HEK293T (cell line): ENCODE results near the gene ODAD3.

Experiments used
- CTCF ChIA-PET: fragments of 350-600 bp; formaldehyde crosslinking; extraction: SDS; loops from one replicate; lab custom pipeline; 2021; ENCODE audit warnings: antibody characterized with exemption, inconsistent platforms; lab: Yijun Ruan, JAX
- POLR2A ChIA-PET: fragments of 350-600 bp; formaldehyde crosslinking; extraction: SDS; loops from one replicate; lab custom pipeline; 2020; ENCODE audit warnings: antibody characterized with exemption, inconsistent platforms; lab: Yijun Ruan, JAX
- DNase-seq: peaks from one replicate; pipeline ENCODE4 v3.0.0; 2012; ENCODE audit warnings: mixed read lengths; ENCODE audit errors: extremely low spot score
- ARNT ChIP-seq: fragments of 450-650 bp; IDR thresholded peaks from 2 replicates; pipeline ENCODE4 v1.6.1; 2017; ENCODE audit warnings: mild to moderate bottlenecking
- ELF4 ChIP-seq: fragments of 450-650 bp; IDR thresholded peaks from 2 replicates; pipeline ENCODE4 v1.6.1; 2017; ENCODE audit warnings: antibody characterized with exemption
- FOXA1 ChIP-seq: fragments of 450-650 bp; IDR thresholded peaks from 2 replicates; pipeline ENCODE4 v1.6.1; 2016; ENCODE audit warnings: mild to moderate bottlenecking
- LEF1 ChIP-seq: fragments of 450-650 bp; IDR thresholded peaks from 2 replicates; pipeline ENCODE4 v1.6.1; 2017; ENCODE audit warnings: mild to moderate bottlenecking, borderline replicate concordance
- NFRKB ChIP-seq: fragments of 450-650 bp; IDR thresholded peaks from 2 replicates; pipeline ENCODE4 v1.6.1; 2016; ENCODE audit warnings: mild to moderate bottlenecking, moderate library complexity
- TF ChIP-seq, protein P1 (sequence below): fragments of 450-650 bp; IDR thresholded peaks from 2 replicates; pipeline ENCODE4 v1.6.1; 2016

Gene ODAD3

DNA sequence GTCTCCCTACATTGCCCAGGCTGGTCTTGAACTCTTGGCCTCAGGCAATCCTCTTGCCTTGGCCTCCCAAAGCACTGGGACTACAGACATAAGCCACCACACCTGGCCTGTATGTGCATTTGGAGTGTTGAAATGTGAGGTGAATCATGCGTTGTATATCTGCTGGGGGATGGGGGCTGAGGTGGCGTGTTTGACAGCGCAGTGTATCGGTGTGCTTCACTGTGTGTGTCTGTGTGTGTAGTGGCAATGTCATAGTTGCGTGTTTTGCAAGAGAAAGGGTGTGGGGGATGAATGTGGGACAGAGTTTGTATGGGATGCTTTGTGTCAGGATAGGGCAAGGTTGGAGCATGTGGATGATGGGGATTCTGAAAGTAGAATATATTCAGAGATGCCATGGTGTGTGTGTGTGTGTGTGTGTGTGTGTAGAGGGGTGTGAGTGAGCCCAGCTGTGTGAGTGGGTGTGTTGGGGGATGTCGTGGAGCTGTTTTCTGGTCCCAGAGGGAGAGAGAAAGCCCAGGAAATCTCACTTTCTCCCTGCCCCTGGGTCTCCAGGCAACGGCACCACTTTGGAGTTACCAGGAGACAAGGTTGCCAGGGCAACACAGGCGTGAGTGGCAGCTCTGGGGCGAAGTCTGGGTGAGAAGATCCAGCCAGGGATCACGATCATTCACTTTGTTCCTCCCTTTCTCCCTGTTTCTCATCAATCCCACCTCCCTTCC, 61.6 kb downstream of the ODAD3 start:
- ChIA-PET POLR2A (interaction anchor here (1.0 to 1.8 kb wide), 3 partner anchors 12 to 73 kb away, joined by 3 to 14 read pairs (median 7); no protein-coding TSS in a partner anchor), CTCF (interaction anchor here (0.7 kb wide), 1 partner anchor 49 kb away, joined by 4 read pairs; no protein-coding TSS in a partner anchor)
- DNase-seq = no peak
- TF ChIP-seq FOXA1 = no peak
- no peak for TF ChIP-seq LEF1
- TF ChIP-seq, protein P1, sequence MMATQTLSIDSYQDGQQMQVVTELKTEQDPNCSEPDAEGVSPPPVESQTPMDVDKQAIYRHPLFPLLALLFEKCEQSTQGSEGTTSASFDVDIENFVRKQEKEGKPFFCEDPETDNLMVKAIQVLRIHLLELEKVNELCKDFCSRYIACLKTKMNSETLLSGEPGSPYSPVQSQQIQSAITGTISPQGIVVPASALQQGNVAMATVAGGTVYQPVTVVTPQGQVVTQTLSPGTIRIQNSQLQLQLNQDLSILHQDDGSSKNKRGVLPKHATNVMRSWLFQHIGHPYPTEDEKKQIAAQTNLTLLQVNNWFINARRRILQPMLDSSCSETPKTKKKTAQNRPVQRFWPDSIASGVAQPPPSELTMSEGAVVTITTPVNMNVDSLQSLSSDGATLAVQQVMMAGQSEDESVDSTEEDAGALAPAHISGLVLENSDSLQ = peak; percentile 92
- no peak for TF ChIP-seq ELF4

DNA sequence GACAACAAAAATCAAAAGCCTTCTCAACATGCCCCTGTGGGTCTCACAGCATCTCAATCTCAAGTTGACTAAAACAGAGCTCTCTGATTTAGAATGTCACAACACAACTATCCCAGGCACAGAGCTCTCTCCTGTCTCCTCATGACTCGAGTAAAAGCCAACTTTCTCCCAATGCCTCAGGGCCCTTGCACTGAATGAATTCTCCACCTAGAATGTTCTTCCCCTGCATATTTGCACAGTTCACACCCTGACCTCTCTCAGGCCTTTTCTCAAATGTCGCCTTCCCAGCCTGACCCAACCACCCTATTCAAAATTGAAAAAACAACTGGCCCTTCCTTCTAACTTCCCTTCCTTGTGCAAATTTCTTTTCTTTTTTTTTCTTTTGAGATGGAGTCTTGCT, 64.2 kb downstream of the ODAD3 start:
- ChIA-PET CTCF (interaction anchor here (0.6 to 1.1 kb wide), 4 partner anchors 12 to 112 kb away, joined by 3 read pairs; partner anchors contain the start of gene EPOR), POLR2A (interaction anchor here (0.7 to 1.2 kb wide), 3 partner anchors 10 to 87 kb away, joined by 3 to 4 read pairs (median 4); no protein-coding TSS in a partner anchor)
- DNase-seq = no peak
- TF ChIP-seq ARNT (no peak), NFRKB (no peak)
